Measurements from ENCODE around the gene MAP6D1.
"Not testable (repeated sequence)": the region's sequence is repeated elsewhere in the genome, so short reads cannot be mapped to it uniquely, and the experiment has no call there.

MAP6D1 gene

DNA sequence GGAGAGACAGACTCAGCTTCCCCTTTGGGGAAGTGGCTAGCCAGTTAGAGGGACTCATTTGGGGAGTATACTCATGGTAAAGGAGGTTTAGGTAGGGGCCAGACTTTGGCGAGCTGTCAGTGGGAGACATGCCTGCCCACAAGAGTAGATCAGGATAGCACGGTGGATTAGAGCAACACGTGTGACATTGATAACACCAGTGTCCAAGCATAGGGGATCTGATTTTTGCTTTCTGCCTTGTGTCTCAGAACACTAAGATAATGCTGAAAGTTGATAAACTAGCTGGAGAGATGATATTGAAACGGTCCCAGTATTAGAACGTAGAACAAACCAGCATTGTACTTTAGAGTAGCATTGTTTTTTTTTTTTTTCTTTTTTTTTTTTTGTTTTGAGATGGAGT lies 25.9 kb downstream of the MAP6D1 start:
- no peak for DNase-seq (ENCODE audit: low spot score)

GRCh38 chr3:183797996-183798395 lies 27.4 kb downstream of the MAP6D1 start:
- DNase-seq (ENCODE audit: low spot score): no peak

DNA sequence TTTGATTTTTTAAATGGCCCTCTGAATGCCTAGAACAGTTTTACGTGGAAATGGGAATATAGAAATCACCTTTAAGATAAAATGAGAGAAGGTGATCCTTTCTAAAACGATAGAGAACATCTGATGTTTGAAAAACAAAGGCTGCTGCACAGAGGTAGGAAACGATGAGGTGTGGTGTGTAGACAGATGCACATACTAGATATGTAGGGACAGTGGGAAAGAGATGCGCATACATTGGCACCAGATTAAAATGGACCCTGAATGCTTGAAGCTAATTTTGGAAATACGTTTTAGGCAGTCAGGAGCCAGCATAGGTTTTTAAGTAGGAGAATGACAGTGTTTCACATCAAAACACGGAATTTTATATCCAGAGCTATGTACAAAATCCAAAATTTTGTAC lies 29.0 kb downstream of the MAP6D1 start:
- DNase-seq (ENCODE audit: low spot score): no peak

DNA sequence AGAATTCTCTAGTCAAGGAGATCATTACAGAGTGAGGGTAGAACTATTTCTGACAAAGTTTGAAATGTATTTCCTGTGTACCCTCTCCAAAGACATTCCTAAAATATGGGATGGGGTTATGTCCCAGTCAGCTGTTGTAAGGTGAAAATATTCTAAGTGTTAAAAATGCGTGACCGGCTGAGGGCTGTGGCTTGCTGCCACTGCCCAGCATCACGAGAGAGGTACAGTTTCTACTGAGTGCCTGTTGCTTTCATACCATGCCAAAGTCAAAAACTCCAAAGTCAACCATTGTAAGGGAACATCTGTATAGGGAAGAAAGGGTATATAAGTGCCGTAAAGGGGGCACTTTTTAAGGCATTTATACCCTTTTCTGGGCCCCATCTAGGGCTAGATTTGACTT lies 30.9 kb downstream of the MAP6D1 start:
- DNase-seq (ENCODE audit: low spot score): no peak

- no peak for DNase-seq (ENCODE audit: low spot score)
These were observed 32.4 kb downstream of the MAP6D1 start for GRCh38 chr3:183792976-183793375.

DNA sequence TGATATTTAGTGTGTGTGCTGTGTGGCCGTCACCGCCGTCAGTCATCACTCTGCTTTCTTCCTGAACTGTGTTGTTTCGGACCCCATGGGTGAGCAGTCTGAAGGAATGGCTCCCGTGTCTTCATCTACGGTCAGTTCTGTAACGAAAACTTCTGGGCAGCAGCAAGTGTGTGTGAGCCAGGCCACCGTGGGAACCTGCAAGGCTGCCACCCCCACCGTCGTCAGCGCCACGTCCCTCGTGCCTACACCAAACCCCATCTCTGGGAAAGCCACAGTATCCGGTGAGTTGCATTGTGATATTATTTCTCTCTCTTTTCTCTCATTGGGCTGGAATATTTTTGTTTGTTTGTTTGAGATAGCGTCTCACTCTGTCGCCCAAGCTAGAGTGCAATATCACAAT lies 34.7 kb downstream of the MAP6D1 start:
- no peak for DNase-seq (ENCODE audit: low spot score)

DNA sequence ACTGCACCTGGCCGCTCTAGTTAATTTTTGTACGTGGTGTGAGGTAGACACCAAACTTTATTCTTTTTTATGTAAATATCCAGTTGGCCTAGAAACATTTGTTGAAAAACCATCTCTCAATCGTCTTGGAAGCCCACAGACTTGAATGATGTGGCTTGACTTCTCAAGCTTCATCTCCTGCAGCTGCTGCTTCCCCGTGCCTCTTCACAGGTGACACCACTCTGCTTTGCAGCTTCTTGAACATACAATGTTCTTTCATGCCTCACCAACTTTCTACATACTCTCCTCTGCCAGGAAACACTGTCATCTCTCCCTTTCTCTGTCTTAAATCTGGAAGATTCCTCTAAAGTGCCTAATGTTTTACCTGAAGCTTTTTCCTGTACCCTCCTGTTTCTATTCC lies 35.6 kb downstream of the MAP6D1 start:
- no peak for DNase-seq (ENCODE audit: low spot score)

DNA sequence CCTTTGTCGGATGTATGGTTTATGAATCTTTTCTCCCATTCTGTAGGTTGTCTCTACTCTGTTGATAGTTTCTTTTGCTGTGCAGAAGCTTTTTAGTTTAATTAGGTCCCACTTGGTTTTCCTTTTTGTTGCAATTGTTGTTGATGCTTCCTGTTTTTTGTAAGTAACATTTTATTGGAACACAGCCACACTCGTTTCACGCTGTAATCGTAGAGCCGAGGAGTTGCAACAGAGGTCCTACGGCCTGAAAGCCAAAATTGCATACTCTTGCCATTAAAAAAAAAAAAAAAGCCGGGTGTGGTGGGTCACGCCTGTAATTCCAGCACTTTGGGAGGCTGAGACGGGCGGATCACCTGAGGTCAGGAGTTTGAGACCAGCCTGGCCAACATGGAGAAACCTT lies 40.9 kb downstream of the MAP6D1 start:
- DNase-seq (ENCODE audit: low spot score): not testable (repeated sequence)

- DNase-seq (ENCODE audit: low spot score): no peak
These were observed 42.7 kb downstream of the MAP6D1 start for GRCh38 chr3:183782576-183783276.

DNA sequence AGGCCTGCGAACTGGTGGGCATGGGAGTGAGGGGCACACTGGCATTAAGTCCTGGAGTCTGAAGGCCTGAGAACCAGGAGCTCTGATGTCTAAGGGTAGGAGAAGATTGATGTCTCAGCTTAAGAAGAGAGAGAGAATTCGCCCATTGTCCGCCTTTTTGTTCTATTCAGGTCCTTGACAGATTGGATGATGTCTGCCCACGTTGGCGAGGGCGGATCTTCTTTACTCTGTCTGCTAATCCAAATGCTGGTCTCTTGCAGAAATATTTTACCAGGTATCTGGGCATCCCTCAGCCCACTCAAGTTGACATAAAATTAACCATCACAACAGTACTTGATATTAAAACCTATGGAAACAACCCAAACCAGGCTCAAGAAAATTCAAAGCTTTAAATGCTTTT lies 44.1 kb downstream of the MAP6D1 start:
- DNase-seq (ENCODE audit: low spot score): no peak

- DNase-seq (ENCODE audit: low spot score): no peak
These were observed 45.4 kb downstream of the MAP6D1 start for GRCh38 chr3:183779896-183780465.

- peak; percentile 16 for DNase-seq (ENCODE audit: low spot score)
These were observed 48.3 kb downstream of the MAP6D1 start for GRCh38 chr3:183777016-183777618.

- not testable (repeated sequence) for DNase-seq (ENCODE audit: low spot score)
These were observed 48.9 kb downstream of the MAP6D1 start for GRCh38 chr3:183776451-183776850.

- DNase-seq (ENCODE audit: low spot score): no peak
These were observed 49.6 kb downstream of the MAP6D1 start for GRCh38 chr3:183775781-183776180.

DNA sequence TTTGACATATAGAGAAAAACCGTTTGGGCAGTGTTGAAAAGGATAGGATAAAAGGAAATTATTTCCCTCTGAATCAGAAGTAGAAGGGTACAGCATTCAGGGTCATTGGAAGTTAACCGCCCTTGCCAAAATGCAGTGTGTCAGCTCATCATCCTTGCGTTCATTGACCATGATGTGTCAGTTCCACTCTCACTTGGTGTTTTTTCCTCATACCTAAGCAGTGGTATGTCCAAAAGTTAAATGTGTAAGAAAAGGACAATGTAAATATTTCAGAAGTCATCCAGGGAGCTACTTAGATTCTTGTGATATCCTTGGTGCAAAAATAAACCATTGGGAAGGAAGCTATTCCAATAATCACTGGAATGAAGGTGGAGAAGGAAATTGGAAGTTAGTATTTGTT lies 50.7 kb downstream of the MAP6D1 start:
- peak; percentile 52 for DNase-seq (ENCODE audit: low spot score)

DNA sequence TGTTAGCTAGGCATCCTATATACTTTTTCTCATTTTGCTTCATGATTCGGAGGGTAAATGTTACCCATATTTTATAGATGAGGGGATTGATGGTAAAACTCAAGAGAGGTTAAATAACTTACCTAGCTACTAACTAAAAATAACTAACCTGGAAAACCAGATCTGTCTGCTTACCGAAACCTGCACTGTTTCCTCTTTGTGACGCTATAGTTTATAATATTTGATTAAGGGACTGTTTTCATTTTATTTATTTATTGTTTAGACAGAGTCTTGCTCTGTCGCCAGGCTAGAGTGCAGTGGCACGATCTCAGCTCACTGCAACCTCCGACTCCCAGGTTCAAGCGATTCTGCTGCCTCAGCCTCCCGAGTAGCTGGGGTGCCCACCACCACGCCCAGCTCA lies 55.9 kb downstream of the MAP6D1 start:
- no peak for DNase-seq (ENCODE audit: low spot score)

GRCh38 chr3:183768114-183768513 lies 57.3 kb downstream of the MAP6D1 start:
- DNase-seq (ENCODE audit: low spot score): no peak

DNA sequence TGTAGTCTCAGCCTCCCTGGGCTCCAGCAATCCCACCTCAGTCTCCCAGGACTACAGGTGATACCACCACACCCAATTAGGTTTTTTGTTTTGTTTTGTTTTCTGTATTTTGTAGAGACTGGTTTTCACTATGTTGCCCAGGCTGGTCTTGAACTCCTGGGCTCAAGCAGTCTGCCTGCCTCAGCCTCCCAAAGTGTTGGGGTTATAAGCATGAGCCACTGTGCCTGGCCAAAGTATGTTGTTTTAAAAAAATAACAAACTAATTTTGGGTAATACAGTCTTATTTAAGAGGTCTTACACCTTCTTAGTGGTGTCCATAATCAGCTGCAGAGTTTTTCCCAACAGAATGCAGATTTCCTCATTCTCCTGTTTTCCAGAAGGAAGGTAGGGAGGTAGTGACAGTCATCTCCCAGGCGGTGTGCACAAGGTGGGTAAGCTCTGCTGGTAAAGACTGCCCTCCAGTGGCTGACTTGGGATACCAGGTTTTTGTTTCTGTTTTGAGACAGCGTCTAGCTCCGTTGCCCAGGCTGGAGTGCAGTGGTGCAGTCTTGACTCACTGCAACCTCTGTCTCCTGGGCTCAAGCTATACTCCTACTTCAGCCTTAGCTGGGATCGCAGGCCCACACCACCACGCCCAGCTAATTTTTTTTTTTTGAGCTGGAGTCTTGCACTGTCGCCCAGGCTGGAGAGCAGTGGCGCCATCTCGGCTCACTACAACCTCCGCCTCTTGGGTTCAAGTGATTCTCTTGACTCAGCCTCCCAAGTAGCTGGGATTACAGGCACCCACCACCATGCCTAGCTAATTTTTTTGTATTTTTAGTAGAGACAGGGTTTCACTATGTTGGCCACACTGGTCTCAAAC lies 58.4 kb downstream of the MAP6D1 start:
- peak; percentile 80 for DNase-seq (ENCODE audit: low spot score)

- no peak for DNase-seq (ENCODE audit: low spot score)
These were observed 59.3 kb downstream of the MAP6D1 start for GRCh38 chr3:183766107-183766506.

All from GM03348 (cell line).